Activated CD4-positive, alpha-beta T cell treated with anti-CD3 and anti-CD28 coated beads for 24 hours (primary cell): ENCODE data around the gene RAI14.

Experiments
- DNase-seq, 2 donors: peaks; one replicate each; pipeline ENCODE4 v3.0.0-alpha.2; 2020; ENCODE audit warnings: low read depth in 2 of 2

RAI14 gene

DNA sequence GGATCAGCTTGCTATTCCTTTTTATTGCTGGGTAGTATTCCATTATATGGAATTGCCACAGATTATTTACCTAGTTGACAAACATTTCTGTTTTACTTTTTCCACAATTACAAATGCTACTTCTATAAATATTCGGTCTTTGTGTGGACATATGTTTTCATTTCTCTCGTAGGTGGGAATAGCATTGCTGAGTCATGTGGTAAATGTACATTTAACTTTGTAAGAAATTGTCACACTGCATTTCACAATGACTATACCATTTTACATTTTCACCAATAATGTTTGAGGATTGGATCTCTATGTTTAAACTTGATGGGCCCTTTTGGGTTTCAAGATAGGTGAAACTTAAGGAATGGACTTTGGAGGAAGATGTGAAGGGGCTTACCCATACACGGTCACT is 19.7 kb downstream of the RAI14 start:
- DNase-seq: no peak

- no peak for DNase-seq
Measured at GRCh38 chr5:34676416-34676815, 20.3 kb downstream of the RAI14 start.

GRCh38 chr5:34677428-34677827 is 21.3 kb downstream of the RAI14 start:
- no peak for DNase-seq

DNA sequence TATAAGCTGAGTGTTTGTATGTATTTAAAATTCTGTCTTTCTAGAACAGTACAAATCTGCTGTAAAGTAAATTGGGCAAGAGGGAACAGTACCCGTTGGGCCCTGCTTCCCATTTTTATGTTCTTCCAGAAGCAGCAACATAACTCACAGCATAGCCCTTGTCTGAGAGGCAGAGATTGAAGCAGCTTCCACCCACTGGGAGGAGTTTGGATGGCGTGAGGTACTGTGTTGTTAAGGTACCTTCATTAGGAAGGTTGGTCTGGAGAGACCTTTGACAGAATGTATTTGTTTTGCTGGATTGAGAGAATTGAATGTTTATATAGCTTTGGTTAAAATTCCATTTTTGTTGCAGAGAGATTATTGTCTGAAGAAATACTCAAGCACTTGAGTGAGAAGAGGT is 24.8 kb downstream of the RAI14 start:
- DNase-seq: no peak

GRCh38 chr5:34682926-34683623 is 26.9 kb downstream of the RAI14 start:
- no peak for DNase-seq

DNA sequence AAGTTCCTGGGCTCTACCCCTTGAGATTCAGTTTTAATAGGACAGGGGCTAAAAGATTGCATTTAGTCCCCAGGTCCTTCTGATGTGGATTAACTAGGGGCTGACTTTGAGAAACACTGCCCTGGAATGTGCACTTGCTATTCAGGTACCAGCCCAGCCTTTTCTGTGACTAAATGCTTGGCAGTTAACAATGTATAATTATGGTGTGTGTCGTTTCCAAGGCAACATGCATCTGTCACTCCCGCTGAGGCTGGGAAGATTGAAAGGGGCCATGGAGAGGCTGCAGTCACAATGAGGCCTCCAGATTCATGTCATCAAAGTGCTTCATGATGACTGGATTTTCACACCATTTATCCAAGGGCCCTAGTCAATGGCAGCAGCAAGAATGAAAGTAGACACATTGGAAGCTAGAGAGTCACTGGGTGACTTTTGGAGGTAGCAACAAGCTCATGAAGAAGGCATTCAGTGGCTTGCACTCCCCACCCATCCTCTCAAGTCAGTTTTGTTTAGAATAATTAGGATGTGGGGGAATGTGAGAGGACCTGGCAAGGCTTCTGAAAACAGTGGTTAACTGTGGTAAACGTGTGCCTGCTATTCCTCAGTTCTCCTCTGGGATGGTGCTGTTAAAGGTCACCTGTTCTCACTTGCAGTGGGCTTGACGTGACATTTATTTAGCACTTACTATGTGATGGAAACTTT is 28.3 kb downstream of the RAI14 start:
- no peak for DNase-seq

- no peak for DNase-seq
Measured at GRCh38 chr5:34684980-34685352, 28.8 kb downstream of the RAI14 start.

- DNase-seq: no peak
Measured at GRCh38 chr5:34685485-34686165, 29.5 kb downstream of the RAI14 start.

GRCh38 chr5:34686762-34687268 is 30.7 kb downstream of the RAI14 start:
- DNase-seq: no peak

GRCh38 chr5:34687269-34688011 is 31.3 kb downstream of the RAI14 start:
- DNase-seq: no peak

- DNase-seq: no peak
Measured at GRCh38 chr5:34688015-34688810, 32.1 kb downstream of the RAI14 start.

DNA sequence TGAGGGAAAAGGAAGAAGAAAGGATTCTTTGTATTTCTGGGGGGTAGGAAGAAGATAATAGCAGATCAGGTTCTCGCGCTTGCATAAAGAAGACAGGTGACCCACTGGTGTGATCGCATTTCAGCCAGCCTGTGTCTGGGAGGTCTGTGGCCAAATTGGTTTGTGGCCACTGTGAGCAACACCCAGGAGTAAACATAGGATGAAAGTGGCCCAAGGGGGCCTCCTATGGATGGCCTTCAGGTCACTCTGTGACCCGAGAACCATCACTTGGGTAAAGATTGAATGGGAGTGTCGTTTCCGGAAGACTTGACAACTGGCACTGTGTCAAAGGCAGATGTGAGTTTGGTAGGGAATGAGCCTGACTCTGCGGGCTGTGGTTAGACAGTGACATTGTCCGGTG is 34.2 kb downstream of the RAI14 start:
- no peak for DNase-seq

DNA sequence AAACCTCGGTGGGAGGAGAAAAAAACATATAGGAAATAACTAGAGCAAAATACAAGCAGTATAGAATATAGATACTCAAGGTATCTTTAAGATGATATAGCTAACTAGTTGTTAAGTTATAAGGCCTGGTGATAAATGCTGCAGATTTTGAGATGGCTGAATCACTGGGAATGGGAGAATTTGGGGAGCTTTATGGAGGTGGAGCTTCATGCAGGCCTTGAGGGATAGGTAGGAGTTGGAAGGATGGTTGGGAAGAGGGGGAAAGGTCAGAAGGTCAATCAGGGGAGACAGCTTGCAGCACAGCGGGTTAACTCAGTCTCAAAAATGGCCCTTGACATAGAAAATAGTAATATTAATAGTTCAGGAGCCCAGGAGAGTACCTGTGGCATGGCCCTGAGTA is 34.8 kb downstream of the RAI14 start:
- no peak for DNase-seq

- DNase-seq: no peak
Measured at GRCh38 chr5:34691326-34691725, 35.2 kb downstream of the RAI14 start.

- no peak for DNase-seq
Measured at GRCh38 chr5:34692786-34693185, 36.7 kb downstream of the RAI14 start.

- no peak for DNase-seq
Measured at GRCh38 chr5:34694012-34694411, 37.9 kb downstream of the RAI14 start.

DNA sequence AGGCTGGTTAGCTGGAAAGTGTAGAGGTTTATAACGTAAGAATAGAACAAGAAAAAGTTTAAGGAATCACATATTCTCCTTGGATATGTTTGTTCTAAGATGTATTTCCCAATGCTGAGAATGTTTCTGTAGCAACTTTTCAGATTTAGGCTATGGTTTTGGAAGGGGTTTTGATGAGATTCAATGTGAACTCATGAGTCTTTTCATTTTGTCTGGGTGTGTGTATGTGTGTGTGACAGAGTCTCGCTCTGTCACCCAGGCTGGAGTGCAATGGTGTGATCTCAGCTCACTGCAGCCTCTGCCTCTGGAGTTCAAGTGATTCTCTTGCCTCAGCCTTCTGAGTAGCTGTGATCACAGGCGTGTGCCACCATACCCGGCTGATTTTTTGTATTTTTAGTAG is 38.6 kb downstream of the RAI14 start:
- no peak for DNase-seq

GRCh38 chr5:34695275-34696027 is 39.3 kb downstream of the RAI14 start:
- no peak for DNase-seq

GRCh38 chr5:34697308-34698108 is 41.4 kb downstream of the RAI14 start:
- DNase-seq: no peak

DNA sequence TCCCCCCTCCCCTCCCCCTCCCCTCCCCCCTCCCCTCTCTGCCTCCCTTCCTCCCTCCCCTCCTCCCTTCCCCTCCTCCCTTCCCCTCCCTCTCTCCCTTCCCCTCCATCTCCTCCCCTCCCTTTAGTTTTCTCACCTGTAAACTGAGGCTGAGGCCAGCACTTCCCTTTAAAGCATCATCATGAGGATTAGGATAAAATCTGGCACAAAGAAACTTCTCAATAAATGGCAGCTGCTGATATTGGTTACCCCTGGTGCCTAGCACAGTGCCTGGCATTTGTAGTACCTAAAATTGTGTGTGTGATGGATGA is 41.9 kb downstream of the RAI14 start:
- no peak for DNase-seq
